T47D (cell line): ENCODE measurements around the gene SEPTIN3.

Experiments used
- DNase-seq, 2 experiments: peaks; one replicate each; pipeline versions ENCODE4 v3.0.0 to v3.0.0-alpha.2; 2011 to 2012; ENCODE audit warnings: low read depth in 1 of 2, low spot score in 1 of 2
- JUND ChIP-seq: IDR thresholded peaks from 2 replicates; pipeline ENCODE4 v1.6.1; 2012; ENCODE audit warnings: low read depth
- in situ Hi-C: cut with HindIII; loops from 2 replicates; pipeline ENCODE4 v1.10.0; 2016; ENCODE audit warnings: low sequenced_read_pairs, low pct_unique_long_range_greater_than_20kb

Gene SEPTIN3

GRCh38 chr22:41991111-41991510, 21.9 kb downstream of the SEPTIN3 start:
- TF ChIP-seq JUND = no peak
- DNase-seq = no peak
- in situ Hi-C loops = no loop called here

- no peak for DNase-seq
- TF ChIP-seq JUND = no peak
- in situ Hi-C loops = no loop called here
These were observed 23.3 kb downstream of the SEPTIN3 start for GRCh38 chr22:41992496-41992895.

GRCh38 chr22:41995211-41995610, 26.0 kb downstream of the SEPTIN3 start:
- in situ Hi-C loops = no loop called here
- TF ChIP-seq JUND = no peak
- no peak for DNase-seq

- no peak for TF ChIP-seq JUND
- in situ Hi-C loops = no loop called here
- DNase-seq = no peak
These were observed 27.6 kb downstream of the SEPTIN3 start for GRCh38 chr22:41996826-41997225.

GRCh38 chr22:41998361-41999261, 29.4 kb downstream of the SEPTIN3 start, which contains the start of gene WBP2NL:
TSS of gene WBP2NL (plus strand) at chr22:41998788. CDS start at chr22:41998819, 31 bp downstream.
- peak; percentile 80 to 92 for DNase-seq
- TF ChIP-seq JUND = no peak
- in situ Hi-C loops = no loop called here

- in situ Hi-C loops = no loop called here
- no peak for DNase-seq
- no peak for TF ChIP-seq JUND
These were observed 31.2 kb downstream of the SEPTIN3 start for GRCh38 chr22:42000466-42000865.

GRCh38 chr22:42001121-42001520, 31.9 kb downstream of the SEPTIN3 start:
- in situ Hi-C loops = no loop called here
- no peak for TF ChIP-seq JUND

GRCh38 chr22:42001706-42002105, 32.5 kb downstream of the SEPTIN3 start:
- no peak for DNase-seq
- in situ Hi-C loops = no loop called here
- TF ChIP-seq JUND = no peak

More at GRCh38 chr22:42001121-42001520, 31.9 kb downstream of the SEPTIN3 start:
- DNase-seq = no peak

- no peak for DNase-seq
- TF ChIP-seq JUND = no peak
These were observed 38.7 kb downstream of the SEPTIN3 start for GRCh38 chr22:42007922-42008321.

GRCh38 chr22:42010778-42011177, 41.5 kb downstream of the SEPTIN3 start:
- DNase-seq = no peak
- in situ Hi-C loops = no loop called here
- TF ChIP-seq JUND = no peak

More at GRCh38 chr22:42007922-42008321, 38.7 kb downstream of the SEPTIN3 start:
- in situ Hi-C loops = no loop called here

- no peak for TF ChIP-seq JUND
- no peak for DNase-seq
- in situ Hi-C loops = no loop called here
These were observed 44.1 kb downstream of the SEPTIN3 start for GRCh38 chr22:42013385-42013784.

- no peak for TF ChIP-seq JUND
- no peak for DNase-seq
- in situ Hi-C loops = no loop called here
These were observed 46.9 kb downstream of the SEPTIN3 start for GRCh38 chr22:42016111-42016510.

GRCh38 chr22:42018224-42018623, 49.0 kb downstream of the SEPTIN3 start:
- DNase-seq = no peak
- in situ Hi-C loops = no loop called here
- TF ChIP-seq JUND = no peak
